Measurements from ENCODE around the gene WSCD2.

WSCD2 gene

GRCh38 chr12:108285016-108285415 lies 155.9 kb downstream of the WSCD2 start:
- H3K4me3 ChIP-seq (ENCODE audit: low read depth, low read length): no peak overlapping the region
- no peak for TF ChIP-seq CTCF (IDR thresholded peaks at IDR 0.05; ENCODE audit: borderline replicate concordance, insufficient read depth, low read depth, low read length)

DNA sequence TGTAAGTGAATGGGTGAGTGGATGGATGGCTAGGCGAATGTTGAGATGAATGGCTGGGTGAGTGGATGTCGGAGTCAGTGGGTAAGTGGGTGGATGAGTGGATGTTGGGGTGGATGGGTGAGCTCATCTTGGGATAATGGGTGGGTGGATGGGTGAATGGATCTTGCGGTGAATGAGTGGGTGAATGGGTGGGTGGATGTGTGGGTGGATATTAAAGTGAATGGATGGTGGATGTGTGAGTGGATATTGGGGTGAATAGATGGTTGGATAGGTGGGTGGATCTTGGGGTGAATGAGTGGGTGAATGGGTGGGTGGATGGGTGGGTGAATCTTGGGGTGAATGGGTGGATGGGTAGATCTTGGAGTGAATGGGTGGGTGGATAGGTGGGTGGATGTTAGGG lies 158.1 kb downstream of the WSCD2 start:
- H3K4me3 ChIP-seq (ENCODE audit: low read depth, low read length): no peak overlapping the region
- no peak for TF ChIP-seq CTCF (IDR thresholded peaks at IDR 0.05; ENCODE audit: borderline replicate concordance, insufficient read depth, low read depth, low read length)

DNA sequence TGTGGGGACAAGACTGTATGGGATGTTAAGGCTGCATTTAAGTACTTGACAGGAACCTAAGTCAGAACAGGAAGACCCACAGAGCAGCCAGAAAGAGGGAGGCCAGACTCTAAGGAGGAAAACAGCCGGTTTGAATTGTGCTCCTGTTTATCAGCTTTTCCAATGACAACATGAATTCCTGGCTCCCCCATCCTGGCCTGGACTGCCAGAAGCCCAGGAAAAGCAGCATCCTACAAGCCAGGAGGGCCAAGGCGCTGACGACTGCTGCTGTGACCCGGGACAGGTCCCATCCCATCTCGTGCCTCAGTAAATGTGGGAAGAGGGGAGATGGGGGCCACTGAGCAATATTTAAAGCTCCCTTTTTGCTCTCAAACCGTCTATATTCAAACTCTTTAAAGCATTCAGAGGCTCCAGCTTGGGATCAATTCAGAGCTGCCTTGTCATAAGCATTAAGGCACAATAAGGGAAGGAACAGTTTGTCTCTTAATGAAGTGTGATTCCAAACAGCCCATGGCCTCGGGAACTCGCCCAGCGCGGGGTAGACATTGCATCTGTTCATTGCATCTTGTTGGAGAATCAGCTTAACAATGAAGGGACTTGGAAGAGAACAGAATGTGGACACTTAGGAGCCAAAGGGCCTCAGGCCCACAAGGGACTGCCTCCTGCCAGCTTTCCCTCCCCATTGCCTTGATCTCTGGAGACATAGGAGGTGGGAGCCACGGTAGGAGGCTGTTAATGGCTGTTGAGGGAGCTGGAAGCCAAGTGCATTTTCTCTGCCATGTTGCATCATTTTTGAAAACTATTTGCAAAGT lies 160.5 kb downstream of the WSCD2 start:
- H3K4me3 ChIP-seq (ENCODE audit: low read depth, low read length): no peak overlapping the region
- no peak for TF ChIP-seq CTCF (IDR thresholded peaks at IDR 0.05; ENCODE audit: borderline replicate concordance, insufficient read depth, low read depth, low read length)

DNA sequence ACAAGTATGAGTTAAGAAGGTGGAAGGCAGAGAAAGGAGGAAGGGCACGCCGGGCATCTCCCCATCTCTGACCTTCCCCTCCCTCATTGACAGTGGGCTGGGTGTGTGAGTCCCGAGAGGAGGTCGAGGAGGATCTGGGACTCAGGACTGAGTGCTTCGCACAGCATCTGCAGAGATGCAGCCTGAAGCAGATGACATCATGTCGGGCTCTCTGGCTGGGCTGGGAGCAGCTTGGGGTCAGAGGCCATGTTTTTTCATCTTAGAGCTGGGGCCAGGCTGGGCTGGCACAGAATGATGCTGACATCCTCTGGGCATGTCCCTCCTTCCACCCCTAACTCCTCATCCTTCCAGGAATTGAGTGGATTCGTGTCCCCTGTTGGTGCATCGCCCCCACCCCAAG lies 166.6 kb downstream of the WSCD2 start:
- TF ChIP-seq CTCF (IDR thresholded peaks at IDR 0.05; ENCODE audit: borderline replicate concordance, insufficient read depth, low read depth, low read length): no peak
- no peak overlapping the region for H3K4me3 ChIP-seq (ENCODE audit: low read depth, low read length)

DNA sequence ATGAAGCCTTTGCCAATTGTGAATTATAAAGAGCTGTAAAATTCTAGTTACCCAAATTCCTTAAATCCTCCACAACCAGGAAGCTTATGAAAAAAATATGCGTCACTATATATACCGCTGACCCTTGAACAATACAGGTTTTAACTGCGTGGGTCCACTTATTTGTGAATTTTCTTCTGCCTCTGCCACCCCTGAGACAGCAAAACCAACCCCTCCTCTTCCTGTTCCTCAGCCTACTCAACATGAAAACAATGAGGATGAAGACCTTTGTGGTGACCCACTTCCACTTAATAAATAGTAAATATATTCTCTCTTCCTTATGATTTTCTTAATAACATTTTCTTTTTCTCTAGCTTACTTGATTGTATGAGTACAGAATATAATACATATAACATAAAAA lies 167.9 kb downstream of the WSCD2 start:
- no peak for TF ChIP-seq CTCF (IDR thresholded peaks at IDR 0.05; ENCODE audit: borderline replicate concordance, insufficient read depth, low read depth, low read length)
- no peak overlapping the region for H3K4me3 ChIP-seq (ENCODE audit: low read depth, low read length)

DNA sequence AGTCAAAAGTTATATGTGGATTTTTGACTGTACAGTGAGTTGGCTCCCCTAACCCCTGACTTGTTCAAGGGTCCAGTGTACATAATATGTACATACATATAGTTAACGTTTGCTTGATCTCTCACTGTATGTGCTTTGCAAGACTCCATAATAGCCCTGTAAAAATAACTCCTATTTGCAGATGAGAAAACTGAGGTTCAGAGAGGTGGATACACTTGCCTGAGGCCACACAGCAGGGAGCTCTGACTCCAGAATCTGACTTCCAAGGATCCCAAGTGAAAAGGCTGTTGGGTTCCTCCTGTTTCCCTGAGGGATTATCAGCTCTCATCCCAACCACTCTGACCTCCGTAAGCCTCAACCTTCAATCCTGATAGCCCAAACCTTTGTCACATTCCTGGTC lies 168.3 kb downstream of the WSCD2 start:
- TF ChIP-seq CTCF (IDR thresholded peaks at IDR 0.05; ENCODE audit: borderline replicate concordance, insufficient read depth, low read depth, low read length): no peak
- H3K4me3 ChIP-seq (ENCODE audit: low read depth, low read length): no peak overlapping the region
